GM12874 (cell line): ENCODE results near the gene FCHO1.

Experiments used
- TF ChIP-seq, protein P1 (sequence below): IDR thresholded peaks from 2 replicates; pipeline ENCODE4 v1.5.1; 2011; ENCODE audit warnings: low read depth, mild to moderate bottlenecking, control low read depth, low read length, moderate library complexity; ENCODE audit not compliant: insufficient read depth

Gene FCHO1

DNA sequence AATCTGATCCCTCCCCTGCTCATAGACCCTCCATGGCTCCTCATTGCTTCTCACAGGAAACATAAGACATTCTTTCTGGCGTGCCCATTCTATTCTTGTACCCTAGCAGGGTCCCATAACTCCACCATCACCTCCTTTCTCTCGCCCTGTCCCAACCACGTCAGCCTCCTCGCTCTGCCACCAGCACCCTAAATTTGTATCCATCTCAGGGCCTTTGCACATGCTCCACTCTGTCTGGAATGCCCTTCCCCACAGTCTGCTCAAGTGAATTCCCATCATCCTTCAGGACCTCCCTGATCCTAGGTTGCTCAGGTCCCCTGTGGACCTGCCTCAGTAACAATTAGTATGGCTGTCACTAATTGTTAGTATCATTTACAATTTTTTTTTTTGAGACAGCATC, 54.1 kb downstream of the FCHO1 start:
- TF ChIP-seq, protein P1, sequence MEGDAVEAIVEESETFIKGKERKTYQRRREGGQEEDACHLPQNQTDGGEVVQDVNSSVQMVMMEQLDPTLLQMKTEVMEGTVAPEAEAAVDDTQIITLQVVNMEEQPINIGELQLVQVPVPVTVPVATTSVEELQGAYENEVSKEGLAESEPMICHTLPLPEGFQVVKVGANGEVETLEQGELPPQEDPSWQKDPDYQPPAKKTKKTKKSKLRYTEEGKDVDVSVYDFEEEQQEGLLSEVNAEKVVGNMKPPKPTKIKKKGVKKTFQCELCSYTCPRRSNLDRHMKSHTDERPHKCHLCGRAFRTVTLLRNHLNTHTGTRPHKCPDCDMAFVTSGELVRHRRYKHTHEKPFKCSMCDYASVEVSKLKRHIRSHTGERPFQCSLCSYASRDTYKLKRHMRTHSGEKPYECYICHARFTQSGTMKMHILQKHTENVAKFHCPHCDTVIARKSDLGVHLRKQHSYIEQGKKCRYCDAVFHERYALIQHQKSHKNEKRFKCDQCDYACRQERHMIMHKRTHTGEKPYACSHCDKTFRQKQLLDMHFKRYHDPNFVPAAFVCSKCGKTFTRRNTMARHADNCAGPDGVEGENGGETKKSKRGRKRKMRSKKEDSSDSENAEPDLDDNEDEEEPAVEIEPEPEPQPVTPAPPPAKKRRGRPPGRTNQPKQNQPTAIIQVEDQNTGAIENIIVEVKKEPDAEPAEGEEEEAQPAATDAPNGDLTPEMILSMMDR, result no peak

GRCh38 chr19:17806945-17807344, 55.7 kb downstream of the FCHO1 start:
- TF ChIP-seq, protein P1, result no peak

GRCh38 chr19:17807731-17808316, 56.5 kb downstream of the FCHO1 start:
- TF ChIP-seq, protein P1, result no peak

- TF ChIP-seq, protein P1, result no peak
These were observed 59.8 kb downstream of the FCHO1 start for GRCh38 chr19:17811103-17811502.

GRCh38 chr19:17811681-17812080, 60.4 kb downstream of the FCHO1 start:
- TF ChIP-seq, protein P1, result no peak

GRCh38 chr19:17812099-17812498, 60.8 kb downstream of the FCHO1 start:
- TF ChIP-seq, protein P1, result no peak

DNA sequence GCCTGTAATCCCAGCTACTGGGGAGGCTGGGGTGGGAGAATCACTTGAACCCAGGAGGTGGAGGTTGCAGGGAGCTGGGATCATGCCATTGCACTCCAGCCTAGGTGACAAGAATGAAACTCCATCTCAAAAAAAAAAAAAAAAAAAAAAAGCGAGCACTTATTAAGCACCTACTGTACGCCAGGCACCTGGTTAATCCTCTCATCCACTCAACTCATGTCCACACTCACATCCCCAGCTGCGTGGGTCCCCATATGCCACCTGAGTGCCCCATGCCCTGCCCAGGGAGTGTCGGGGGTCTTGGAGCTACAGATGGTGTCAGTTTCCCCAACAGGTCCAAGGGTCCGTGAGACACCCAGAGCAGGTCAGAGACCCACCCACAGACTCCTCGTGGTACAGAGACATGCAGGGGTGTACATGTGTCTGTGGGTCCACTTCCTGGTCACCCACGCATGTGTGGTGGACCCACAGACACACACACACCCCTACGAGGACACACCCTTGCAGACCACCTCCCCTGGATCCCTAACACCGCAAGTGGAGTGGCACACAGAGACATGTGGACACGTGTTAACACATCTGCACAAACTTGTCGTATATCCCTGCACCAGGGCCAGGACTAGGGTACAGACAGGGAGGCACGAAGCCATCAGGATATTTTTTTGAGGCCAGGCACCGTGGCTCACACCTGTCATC, 66.5 kb downstream of the FCHO1 start:
- TF ChIP-seq, protein P1, result no peak
